ENCODE results near the gene LAMB3.

Gene LAMB3

GRCh38 chr1:209643285-209644020, 8.8 kb downstream of the LAMB3 start:
- DNase-seq (ENCODE audit: extremely low spot score) = no peak
- ChIA-PET POLR2A (no interaction called here), CTCF (interaction anchor here (1.0 to 4.0 kb wide), 12 partner anchors 9 to 126 kb away, joined by 3 to 18 read pairs (median 4); partner anchors contain the start of gene LAMB3)
- no peak for TF ChIP-seq CTCF (IDR thresholded peaks at IDR 0.05; ENCODE audit: control extremely low read depth, extremely low read depth, low read depth, missing control alignments)

GRCh38 chr1:209642816-209643215, 9.4 kb downstream of the LAMB3 start:
- ChIA-PET CTCF (interaction anchor here (1.0 to 4.0 kb wide), 11 partner anchors 10 to 127 kb away, joined by 3 to 18 read pairs (median 6); partner anchors contain the start of gene LAMB3), POLR2A (no interaction called here)
- no peak for TF ChIP-seq CTCF (IDR thresholded peaks at IDR 0.05; ENCODE audit: control extremely low read depth, extremely low read depth, low read depth, missing control alignments)
- no peak for DNase-seq (ENCODE audit: extremely low spot score)

GRCh38 chr1:209641832-209642172, 10.4 kb downstream of the LAMB3 start:
- POLR2A ChIA-PET = no interaction called here
- DNase-seq (ENCODE audit: extremely low spot score) = no peak
- TF ChIP-seq CTCF (IDR thresholded peaks at IDR 0.05; ENCODE audit: control extremely low read depth, extremely low read depth, low read depth, missing control alignments) = no peak
- CTCF ChIA-PET = interaction anchor here (0.9 to 4.0 kb wide), 11 partner anchors 8 to 106 kb away, joined by 3 to 18 read pairs (median 6); partner anchors contain the start of gene LAMB3

- CTCF ChIA-PET = interaction anchor here (1.2 to 2.4 kb wide), 4 partner anchors 9 to 113 kb away, joined by 3 to 7 read pairs (median 5); no protein-coding TSS in a partner anchor
- no peak for DNase-seq (ENCODE audit: extremely low spot score)
- POLR2A ChIA-PET = no interaction called here
- no peak for TF ChIP-seq CTCF (IDR thresholded peaks at IDR 0.05; ENCODE audit: control extremely low read depth, extremely low read depth, low read depth, missing control alignments)
Measured at GRCh38 chr1:209635850-209636249, 16.4 kb downstream of the LAMB3 start.

GRCh38 chr1:209634005-209634737, 18.1 kb downstream of the LAMB3 start:
- TF ChIP-seq CTCF (IDR thresholded peaks at IDR 0.05; ENCODE audit: control extremely low read depth, extremely low read depth, low read depth, missing control alignments) = no peak
- CTCF ChIA-PET = interaction anchor here (0.9 to 2.4 kb wide), 8 partner anchors 10 to 114 kb away, joined by 3 to 7 read pairs (median 4); partner anchors contain the start of gene LAMB3
- POLR2A ChIA-PET = no interaction called here
- DNase-seq (ENCODE audit: extremely low spot score) = no peak

- POLR2A ChIA-PET = no interaction called here
Measured at GRCh38 chr1:209633335-209633997, 18.8 kb downstream of the LAMB3 start.

More at GRCh38 chr1:209633335-209633997, 18.8 kb downstream of the LAMB3 start:
- peak; percentile 61 for DNase-seq (ENCODE audit: extremely low spot score)
- no peak for TF ChIP-seq CTCF (IDR thresholded peaks at IDR 0.05; ENCODE audit: control extremely low read depth, extremely low read depth, low read depth, missing control alignments)
- CTCF ChIA-PET = interaction anchor here (1.3 to 2.3 kb wide), 3 partner anchors 9 to 60 kb away, joined by 4 to 7 read pairs (median 5); no protein-coding TSS in a partner anchor
